Right lobe of liver (tissue), 6 donors: ENCODE results near the gene PTPRN2. TPM values are rescaled to one million over a fixed set of nuclear protein-coding genes. Genes with fewer than 3 reads are reported as not detected.
A peak's percentile ranks its signal among the peaks of the same experiment; 100 is the strongest.

Source experiments
- ATAC-seq, 4 donors: fragments of 200-7000 bp; cut with Tn5 transposase; one replicate each; pipeline ENCODE4 v1.9.1; 2020; ENCODE audit warnings: mild to moderate bottlenecking in 4 of 4, moderate library complexity in 4 of 4
- DNase-seq, 3 donors: peaks; one replicate each; pipeline ENCODE4 v3.0.0-alpha.2; 2020
- H3K27ac ChIP-seq, 3 donors: fragments of 200-600 bp; one replicate each; pipeline ENCODE4 v1.8.0; 2022
- H3K27me3 ChIP-seq, 2 donors: fragments of 200-600 bp; one replicate each; pipeline ENCODE4 v1.8.0; 2022
- H3K36me3 ChIP-seq, 4 donors: fragments of 200-600 bp; sonication (generic) in 1 of 4; one replicate each; pipeline versions ENCODE4 v1.5.1 to v1.8.0; 2017 to 2022; ENCODE audit warnings: control low read depth in 1 of 4
- H3K4me1 ChIP-seq, 4 donors: fragments of 200-600 bp; sonication (generic) in 1 of 4; one replicate each; pipeline versions ENCODE4 v1.5.1 to v1.8.0; 2017 to 2022; ENCODE audit warnings: control low read depth in 1 of 4
- H3K4me3 ChIP-seq, 3 donors: fragments of 200-600 bp; one replicate each; pipeline ENCODE4 v1.8.0; 2022
- H3K9me3 ChIP-seq, 4 donors: fragments of 200-600 bp; sonication (generic) in 1 of 4; one replicate each; pipeline versions ENCODE4 v1.5.1 to v1.8.0; 2017 to 2022; ENCODE audit warnings: control low read depth in 1 of 4
- CTCF ChIP-seq, 4 donors: fragments of 200-600 bp in 3 of 4; fragments of 450-650 bp in 1 of 4; IDR thresholded peaks; one replicate each; pipeline versions ENCODE4 v1.5.1 to v1.8.0; 2016 to 2022; ENCODE audit warnings: antibody characterized with exemption in 4 of 4, mild to moderate bottlenecking in 2 of 4
- POLR2A ChIP-seq: fragments of 450-650 bp; IDR thresholded peaks from one replicate; pipeline ENCODE4 v1.6.1; 2017; ENCODE audit warnings: antibody characterized with exemption, mild to moderate bottlenecking
- WGBS: methylation state at CpG from one replicate; pipeline ENCODE4 v1.1.6; 2018; ENCODE audit warnings: low coverage, low lambda C conversion rate; ENCODE audit not compliant: insufficient coverage; ENCODE audit errors: missing lambda C conversion rate; 5-methylcytosine and 5-hydroxymethylcytosine counted together
- intact Hi-C, 2 donors: fragments of 100-400 bp; cut with DNase I; formaldehyde crosslinking; loops; one replicate each; pipeline versions ENCODE4 v1.11.2 to v1.14.1; 2022
- total RNA-seq, 6 experiments: library from RNA; depleted of rRNA in 2 of 6; stranded (reverse); fragments of >200 nt in 2 of 6; fragmentation: NEBNext Ultra II Directional in 3 of 6; extraction: Animal tissue kit (Norgen Biotek cat#: 25700) in 3 of 6; gene quantifications; one replicate each; pipeline versions ENCODE4 v1.1.0 to v1.2.4, GENCODE V29; 2016 to 2023
- donor health status: DM: no; HTN: yes; CAD: no.
- donor health status: DM: no; HTN: no; CAD: no.
- donor health status: DM: no; HTN: no; CAD: no.
- donor health status: DM: no; HTN: yes; CAD: no.
- donor health status: DM: no; HTN: yes; CAD: no.

The PTPRN2 gene
- total RNA-seq, 6 experiments from 2014 or later = 0.15 to 0.87 (median 0.67) TPM

- Histone ChIP-seq H3K27ac (no peak overlapping the region), H3K4me3 (no peak overlapping the region), H3K4me1 (no peaks in the 10 kb centered on the region), H3K36me3 (no peaks in the 10 kb centered on the region), H3K9me3 (no peaks in the 10 kb centered on the region), H3K27me3 (no peaks in the 10 kb centered on the region)
- 76% methylated on average over 6 of the region's 14 CpGs for WGBS
- ATAC-seq (no peak), DNase-seq (peak in 1 of 3 donors; percentile 31)
- TF ChIP-seq POLR2A (no peak), CTCF (IDR thresholded peaks at IDR 0.05) (no peak)
- intact Hi-C loops = no loop called here
These were observed 607.8 kb downstream of the PTPRN2 start for GRCh38 chr7:157979636-157980340.

GRCh38 chr7:157978766-157979165, 608.9 kb downstream of the PTPRN2 start:
- no peaks in the 10 kb centered on the region for H3K9me3 ChIP-seq
- DNase-seq = peak in 1 of 3 donors; percentile 37
- 63% methylated on average over 6 of the region's 12 CpGs for WGBS
- H3K27me3 ChIP-seq = no peaks in the 10 kb centered on the region
- no peak for ATAC-seq
- no peaks in the 10 kb centered on the region for H3K36me3 ChIP-seq
- H3K27ac ChIP-seq = no peak overlapping the region
- no peaks in the 10 kb centered on the region for H3K4me1 ChIP-seq
- intact Hi-C loops = no loop called here
- H3K4me3 ChIP-seq = no peak overlapping the region
- TF ChIP-seq POLR2A (no peak), CTCF (IDR thresholded peaks at IDR 0.05) (no peak)

- Histone ChIP-seq H3K4me1 (no peaks in the 10 kb centered on the region), H3K27ac (no peak overlapping the region), H3K27me3 (no peaks in the 10 kb centered on the region), H3K9me3 (no peaks in the 10 kb centered on the region), H3K36me3 (no peaks in the 10 kb centered on the region), H3K4me3 (no peak overlapping the region)
- TF ChIP-seq CTCF (IDR thresholded peaks at IDR 0.05) (no peak), POLR2A (no peak)
- intact Hi-C loops = no loop called here
- DNase-seq = peak in 1 of 3 donors; percentile 23
- no peak for ATAC-seq
- WGBS = 68% methylated on average over 3 of the region's 20 CpGs
These were observed 609.7 kb downstream of the PTPRN2 start for GRCh38 chr7:157977717-157978496.

- Histone ChIP-seq H3K4me1 (no peaks in the 10 kb centered on the region), H3K36me3 (no peaks in the 10 kb centered on the region), H3K27ac (no peak overlapping the region), H3K9me3 (no peaks in the 10 kb centered on the region), H3K4me3 (no peak overlapping the region), H3K27me3 (no peaks in the 10 kb centered on the region)
- intact Hi-C loops = no loop called here
- WGBS = 80% methylated on average over 5 of the region's 5 CpGs
- ATAC-seq (no peak), DNase-seq (peak in 1 of 3 donors; percentile 23)
- TF ChIP-seq POLR2A (no peak), CTCF (IDR thresholded peaks at IDR 0.05) (no peak)
These were observed 610.3 kb downstream of the PTPRN2 start for GRCh38 chr7:157977306-157977705.
